Chondrocyte (in vitro differentiated cells): ENCODE results near the gene MRPL41. TPM values are rescaled to one million over a fixed set of nuclear protein-coding genes. Genes with fewer than 3 reads are reported as not detected.
"Not testable (repeated sequence)": the region's sequence is repeated elsewhere in the genome, so short reads cannot be mapped to it uniquely, and the experiment has no call there.

Experiments
- DNase-seq: peaks from one replicate; pipeline ENCODE4 v3.0.0; 2021; ENCODE audit warnings: mixed read lengths, low spot score
- H3K27ac Mint-ChIP-seq: one replicate; pipeline ENCODE4 v1.8.0; 2021; ENCODE audit warnings: mild to moderate bottlenecking, moderate library complexity, mixed read lengths; ENCODE audit not compliant: unreplicated experiment
- H3K27me3 Mint-ChIP-seq: 2 replicates; pipeline ENCODE4 v1.8.0; 2021; ENCODE audit warnings: low read depth, mixed read lengths
- H3K36me3 Mint-ChIP-seq: 2 replicates; pipeline ENCODE4 v1.8.0; 2021; ENCODE audit warnings: low read depth, mixed read lengths
- H3K4me1 Mint-ChIP-seq: 2 replicates; pipeline ENCODE4 v1.8.0; 2021; ENCODE audit warnings: low read depth, mild to moderate bottlenecking, mixed read lengths
- H3K4me3 Mint-ChIP-seq: one replicate; pipeline ENCODE4 v1.8.0; 2021; ENCODE audit warnings: mild to moderate bottlenecking, moderate library complexity, mixed read lengths; ENCODE audit not compliant: unreplicated experiment
- H3K9me3 Mint-ChIP-seq: 2 replicates; pipeline ENCODE4 v1.8.0; 2021; ENCODE audit warnings: low read depth, mixed read lengths
- CTCF ChIP-seq: fragments of 200-600 bp; sonication (generic); IDR thresholded peaks from 2 replicates; pipeline ENCODE4 v1.5.0; 2021; ENCODE audit warnings: antibody characterized with exemption, mild to moderate bottlenecking, moderate library complexity
- total RNA-seq: library from RNA; stranded (reverse); gene quantifications from 3 replicates; pipeline ENCODE4 v1.2.1, GENCODE V29; 2021

MRPL41 gene
- total RNA-seq, 1 donor from 2014 or later: 55.4 TPM

GRCh38 chr9:137545123-137545522, 6.6 kb upstream of the MRPL41 start:
- Mint-ChIP-seq H3K9me3 (no peaks in the 10 kb centered on the region), H3K27ac (no peak overlapping the region), H3K4me1 (peaks cover 5% of the 10 kb centered on the region), H3K36me3 (peaks cover 2% of the 10 kb centered on the region), H3K27me3 (no peaks in the 10 kb centered on the region), H3K4me3 (no peak overlapping the region)
- DNase-seq: no peak
- TF ChIP-seq CTCF: no peak

GRCh38 chr9:137547687-137548543, 3.8 kb upstream of the MRPL41 start:
- TF ChIP-seq CTCF: no peak
- Mint-ChIP-seq H3K4me1 (peaks cover 15% of the 10 kb centered on the region), H3K27ac (peak overlapping the region; percentile 34), H3K27me3 (no peaks in the 10 kb centered on the region), H3K9me3 (no peaks in the 10 kb centered on the region), H3K4me3 (no peak overlapping the region), H3K36me3 (no peaks in the 10 kb centered on the region)
- no peak for DNase-seq

DNA sequence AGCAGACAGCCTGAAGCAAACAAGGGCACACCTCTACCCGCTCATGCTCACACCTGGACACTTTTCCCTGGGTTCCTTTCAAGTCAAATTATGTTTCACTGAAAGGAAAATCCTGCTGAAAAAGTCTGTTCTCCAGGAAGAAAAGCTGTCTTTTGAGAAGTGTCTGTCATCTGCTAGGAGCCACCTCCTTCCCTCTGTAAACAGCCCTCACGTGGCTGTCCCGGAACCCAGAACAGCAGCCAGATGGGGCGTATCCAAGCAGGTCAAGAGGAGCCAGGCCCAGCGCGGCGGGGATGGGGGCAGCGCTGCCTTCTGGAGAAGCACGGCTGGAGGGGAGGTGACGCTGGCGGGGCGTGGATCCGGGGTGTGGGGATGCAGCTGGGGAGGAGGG, 1.5 kb upstream of the MRPL41 start, which contains the start of gene PNPLA7:
PNPLA7 (minus strand) TSS at position 172 of the 391 bp plus-strand sequence. CDS start 205 bp downstream, outside the sequence.
- no peaks in the 10 kb centered on the region for H3K9me3 Mint-ChIP-seq
- H3K27me3 Mint-ChIP-seq: no peaks in the 10 kb centered on the region
- DNase-seq: no peak
- no peak for TF ChIP-seq CTCF
- H3K4me3 Mint-ChIP-seq: peak within 1 kb of the TSS; percentile 70
- H3K36me3 Mint-ChIP-seq: peaks cover 5% of the 10 kb centered on the region
- H3K27ac Mint-ChIP-seq: peak within 1 kb of the TSS; percentile 88
- peaks cover 18% of the 10 kb centered on the region for H3K4me1 Mint-ChIP-seq

- DNase-seq, H3K9me3 Mint-ChIP-seq, H3K27ac Mint-ChIP-seq, H3K27me3 Mint-ChIP-seq: not testable (repeated sequence)
- peaks cover 18% of the 10 kb centered on the region for H3K4me1 Mint-ChIP-seq
- H3K36me3 Mint-ChIP-seq: peaks cover 10% of the 10 kb centered on the region
- H3K4me3 Mint-ChIP-seq: peak overlapping the region; percentile 55
Observed at GRCh38 chr9:137550958-137551263, 768 bp upstream of the MRPL41 start.

- TF ChIP-seq CTCF: no peak
- Mint-ChIP-seq H3K36me3 (peaks cover 13% of the 10 kb centered on the region), H3K4me3 (peak overlapping the region; percentile 81), H3K9me3 (no peaks in the 10 kb centered on the region), H3K4me1 (peaks cover 18% of the 10 kb centered on the region), H3K27me3 (no peaks in the 10 kb centered on the region), H3K27ac (peak overlapping the region; percentile 77)
- no peak for DNase-seq
Observed at GRCh38 chr9:137552022-137552768, 516 bp downstream of the MRPL41 start.

DNA sequence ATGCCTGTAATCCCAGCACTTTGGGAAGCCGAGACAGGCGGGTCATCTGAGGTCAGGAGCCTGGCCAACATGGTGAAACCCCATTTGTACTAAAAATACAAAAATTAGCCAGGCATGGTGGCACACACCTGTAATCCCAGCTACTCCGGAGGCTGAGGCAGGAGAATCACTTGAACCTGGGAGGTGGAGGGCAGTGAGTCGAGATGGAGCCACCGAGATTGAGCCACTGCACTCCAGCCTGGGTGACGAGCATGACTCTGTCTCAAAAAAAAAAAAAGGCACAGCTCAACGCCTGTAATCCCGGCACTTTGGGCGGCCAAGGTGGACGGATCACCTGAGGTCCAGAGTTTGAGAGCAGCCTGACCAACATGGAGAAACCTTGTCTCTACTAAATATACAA, 2.0 kb downstream of the MRPL41 start:
- not testable (repeated sequence) for H3K4me3 Mint-ChIP-seq, H3K27ac Mint-ChIP-seq, H3K27me3 Mint-ChIP-seq, H3K9me3 Mint-ChIP-seq, DNase-seq
- Mint-ChIP-seq H3K36me3 (peaks cover 15% of the 10 kb centered on the region), H3K4me1 (peaks cover 18% of the 10 kb centered on the region)
